ENCODE data around the gene SARNP. TPM values are rescaled to one million over a fixed set of nuclear protein-coding genes. Genes with fewer than 3 reads are reported as not detected.

The SARNP gene
- total and polyA plus RNA-seq, 9 of the 15 experiments (the other 6 are each of a cell fraction or from before 2014, with no cell fraction given), result 70.1 to 400 (median 198) TPM

DNA sequence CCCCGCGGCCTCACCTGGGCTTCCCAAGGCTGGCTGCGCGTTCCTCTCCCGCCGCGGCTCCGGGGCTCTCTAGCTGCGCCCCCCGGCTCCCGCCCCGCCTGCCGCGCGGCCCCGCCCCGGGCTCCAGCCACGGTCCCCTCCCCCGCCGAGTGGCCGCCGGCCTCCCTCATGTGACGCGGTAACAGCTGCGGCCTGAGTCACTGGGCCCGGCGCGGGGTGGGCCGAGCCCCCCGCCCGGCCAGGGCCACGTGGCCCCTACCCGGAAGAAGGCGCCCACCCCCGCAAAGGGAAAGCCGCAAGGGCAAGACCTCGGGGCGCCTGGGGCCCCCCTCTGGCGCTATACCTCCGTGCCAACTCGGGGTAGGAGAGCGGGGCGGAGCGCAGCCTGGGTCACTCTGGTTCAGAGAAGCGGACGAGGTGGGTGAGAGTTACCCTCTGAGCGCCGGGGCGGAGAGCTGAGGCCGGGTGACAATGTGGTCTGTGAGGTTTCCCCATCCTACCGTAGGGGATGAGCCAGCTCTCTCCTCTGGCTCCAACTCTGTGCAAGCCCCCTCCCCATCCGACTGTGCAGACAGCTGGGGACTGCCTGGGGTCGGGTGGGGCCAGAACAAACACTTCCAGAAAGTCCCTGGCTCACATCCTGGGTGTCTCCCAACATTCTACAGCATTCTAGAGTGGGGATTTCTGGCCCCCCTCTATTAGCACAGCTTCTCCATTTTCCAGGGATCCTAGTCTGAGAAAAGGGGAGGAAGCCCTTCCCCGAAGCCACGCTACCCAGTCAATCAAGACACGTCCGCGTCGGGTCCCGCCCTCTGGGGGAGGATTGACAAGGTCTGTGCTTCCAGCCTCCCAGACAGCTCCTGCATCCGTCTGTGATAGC lies 88.3 kb downstream of the SARNP start, which contains the start of gene CD63 (continued):
- TF ChIP-seq HDAC3 (IDR thresholded peaks at IDR 0.05; ENCODE audit: borderline replicate concordance, partially characterized antibody), result no peak
- TF ChIP-seq TBP (optimal IDR thresholded peaks at IDR 0.05; ENCODE audit: low read depth, low read length), result peak; percentile 56
- peak; percentile 69; the same call in 1 of the 2 replicates for TF ChIP-seq HLTF (IDR thresholded peaks at IDR 0.05)
- TF ChIP-seq, protein P1, sequence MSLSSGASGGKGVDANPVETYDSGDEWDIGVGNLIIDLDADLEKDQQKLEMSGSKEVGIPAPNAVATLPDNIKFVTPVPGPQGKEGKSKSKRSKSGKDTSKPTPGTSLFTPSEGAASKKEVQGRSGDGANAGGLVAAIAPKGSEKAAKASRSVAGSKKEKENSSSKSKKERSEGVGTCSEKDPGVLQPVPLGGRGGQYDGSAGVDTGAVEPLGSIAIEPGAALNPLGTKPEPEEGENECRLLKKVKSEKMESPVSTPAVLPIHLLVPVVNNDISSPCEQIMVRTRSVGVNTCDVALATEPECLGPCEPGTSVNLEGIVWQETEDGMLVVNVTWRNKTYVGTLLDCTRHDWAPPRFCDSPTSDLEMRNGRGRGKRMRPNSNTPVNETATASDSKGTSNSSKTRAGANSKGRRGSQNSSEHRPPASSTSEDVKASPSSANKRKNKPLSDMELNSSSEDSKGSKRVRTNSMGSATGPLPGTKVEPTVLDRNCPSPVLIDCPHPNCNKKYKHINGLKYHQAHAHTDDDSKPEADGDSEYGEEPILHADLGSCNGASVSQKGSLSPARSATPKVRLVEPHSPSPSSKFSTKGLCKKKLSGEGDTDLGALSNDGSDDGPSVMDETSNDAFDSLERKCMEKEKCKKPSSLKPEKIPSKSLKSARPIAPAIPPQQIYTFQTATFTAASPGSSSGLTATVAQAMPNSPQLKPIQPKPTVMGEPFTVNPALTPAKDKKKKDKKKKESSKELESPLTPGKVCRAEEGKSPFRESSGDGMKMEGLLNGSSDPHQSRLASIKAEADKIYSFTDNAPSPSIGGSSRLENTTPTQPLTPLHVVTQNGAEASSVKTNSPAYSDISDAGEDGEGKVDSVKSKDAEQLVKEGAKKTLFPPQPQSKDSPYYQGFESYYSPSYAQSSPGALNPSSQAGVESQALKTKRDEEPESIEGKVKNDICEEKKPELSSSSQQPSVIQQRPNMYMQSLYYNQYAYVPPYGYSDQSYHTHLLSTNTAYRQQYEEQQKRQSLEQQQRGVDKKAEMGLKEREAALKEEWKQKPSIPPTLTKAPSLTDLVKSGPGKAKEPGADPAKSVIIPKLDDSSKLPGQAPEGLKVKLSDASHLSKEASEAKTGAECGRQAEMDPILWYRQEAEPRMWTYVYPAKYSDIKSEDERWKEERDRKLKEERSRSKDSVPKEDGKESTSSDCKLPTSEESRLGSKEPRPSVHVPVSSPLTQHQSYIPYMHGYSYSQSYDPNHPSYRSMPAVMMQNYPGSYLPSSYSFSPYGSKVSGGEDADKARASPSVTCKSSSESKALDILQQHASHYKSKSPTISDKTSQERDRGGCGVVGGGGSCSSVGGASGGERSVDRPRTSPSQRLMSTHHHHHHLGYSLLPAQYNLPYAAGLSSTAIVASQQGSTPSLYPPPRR (CRISPR knock-in tag; IDR thresholded peaks at IDR 0.05; ENCODE audit: borderline replicate concordance), result no peak
- TF ChIP-seq SPI1 (IDR thresholded peaks at IDR 0.05; ENCODE audit: borderline replicate concordance, low read depth, low read length), result peak; percentile 62; the same call in 1 of the 2 replicates
- no peak for TF ChIP-seq ZNF143 (CRISPR knock-in tag; IDR thresholded peaks at IDR 0.05)
- TF ChIP-seq PRPF4 (IDR thresholded peaks at IDR 0.05; ENCODE audit: insufficient read depth, low read depth, low read length, poor library complexity, severe bottlenecking), result no peak
- peak; percentile 95 for TF ChIP-seq TAF9B (IDR thresholded peaks at IDR 0.05; ENCODE audit: partially characterized antibody)
- TF ChIP-seq CEBPG (CRISPR knock-in tag; IDR thresholded peaks at IDR 0.05), result no peak
- TF ChIP-seq CEBPG (tag; conservative IDR thresholded peaks at IDR 0.05 in 1 of 2, IDR thresholded peaks at IDR 0.05 in 1 of 2), result no peak
- TF ChIP-seq, protein P2, sequence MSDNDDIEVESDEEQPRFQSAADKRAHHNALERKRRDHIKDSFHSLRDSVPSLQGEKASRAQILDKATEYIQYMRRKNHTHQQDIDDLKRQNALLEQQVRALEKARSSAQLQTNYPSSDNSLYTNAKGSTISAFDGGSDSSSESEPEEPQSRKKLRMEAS (CRISPR knock-in tag; IDR thresholded peaks at IDR 0.05), result peak; percentile 91
- TF ChIP-seq MECOM (CRISPR knock-in tag; IDR thresholded peaks at IDR 0.05), result no peak
- no peak for TF ChIP-seq DNMT1 (IDR thresholded peaks at IDR 0.05)
- TF ChIP-seq RUNX1 (IDR thresholded peaks at IDR 0.05; ENCODE audit: low read depth), result no peak
- peak; percentile 70 for TF ChIP-seq NCOR1 (IDR thresholded peaks at IDR 0.05)
- TF ChIP-seq, protein P3, sequence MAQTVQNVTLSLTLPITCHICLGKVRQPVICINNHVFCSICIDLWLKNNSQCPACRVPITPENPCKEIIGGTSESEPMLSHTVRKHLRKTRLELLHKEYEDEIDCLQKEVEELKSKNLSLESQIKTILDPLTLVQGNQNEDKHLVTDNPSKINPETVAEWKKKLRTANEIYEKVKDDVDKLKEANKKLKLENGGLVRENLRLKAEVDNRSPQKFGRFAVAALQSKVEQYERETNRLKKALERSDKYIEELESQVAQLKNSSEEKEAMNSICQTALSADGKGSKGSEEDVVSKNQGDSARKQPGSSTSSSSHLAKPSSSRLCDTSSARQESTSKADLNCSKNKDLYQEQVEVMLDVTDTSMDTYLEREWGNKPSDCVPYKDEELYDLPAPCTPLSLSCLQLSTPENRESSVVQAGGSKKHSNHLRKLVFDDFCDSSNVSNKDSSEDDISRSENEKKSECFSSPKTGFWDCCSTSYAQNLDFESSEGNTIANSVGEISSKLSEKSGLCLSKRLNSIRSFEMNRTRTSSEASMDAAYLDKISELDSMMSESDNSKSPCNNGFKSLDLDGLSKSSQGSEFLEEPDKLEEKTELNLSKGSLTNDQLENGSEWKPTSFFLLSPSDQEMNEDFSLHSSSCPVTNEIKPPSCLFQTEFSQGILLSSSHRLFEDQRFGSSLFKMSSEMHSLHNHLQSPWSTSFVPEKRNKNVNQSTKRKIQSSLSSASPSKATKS (CRISPR knock-in tag; IDR thresholded peaks at IDR 0.05), result no peak
- TF ChIP-seq ZNF3 (CRISPR knock-in tag; IDR thresholded peaks at IDR 0.05), result no peak
- TF ChIP-seq PATZ1 (CRISPR knock-in tag; IDR thresholded peaks at IDR 0.05; ENCODE audit: borderline replicate concordance), result no peak

Measured in K562 (cell line).